Osteocyte (in vitro differentiated cells): ENCODE results near the gene A1BG. TPM values are rescaled to one million over a fixed set of nuclear protein-coding genes. Genes with fewer than 3 reads are reported as not detected.
A peak's percentile ranks its signal among the peaks of the same experiment; 100 is the strongest.
"Not testable (repeated sequence)": the region's sequence is repeated elsewhere in the genome, so short reads cannot be mapped to it uniquely, and the experiment has no call there.

Experiments
- DNase-seq: peaks from one replicate; pipeline ENCODE4 v3.0.0; 2021; ENCODE audit warnings: mixed read lengths; ENCODE audit not compliant: unreplicated experiment; ENCODE audit errors: extremely low spot score
- H3K27ac Mint-ChIP-seq: one replicate; pipeline ENCODE4 v1.8.0; 2021; ENCODE audit warnings: mild to moderate bottlenecking, mixed read lengths; ENCODE audit not compliant: unreplicated experiment
- H3K27me3 Mint-ChIP-seq: one replicate; pipeline ENCODE4 v1.8.0; 2021; ENCODE audit warnings: mixed read lengths; ENCODE audit not compliant: unreplicated experiment
- H3K36me3 Mint-ChIP-seq: one replicate; pipeline ENCODE4 v1.8.0; 2021; ENCODE audit warnings: mixed read lengths; ENCODE audit not compliant: unreplicated experiment
- H3K4me1 Mint-ChIP-seq: one replicate; pipeline ENCODE4 v1.8.0; 2021; ENCODE audit warnings: mixed read lengths; ENCODE audit not compliant: unreplicated experiment
- H3K4me3 Mint-ChIP-seq: one replicate; pipeline ENCODE4 v1.8.0; 2021; ENCODE audit warnings: mild to moderate bottlenecking, moderate library complexity, mixed read lengths; ENCODE audit not compliant: unreplicated experiment
- H3K9me3 Mint-ChIP-seq: one replicate; pipeline ENCODE4 v1.8.0; 2021; ENCODE audit warnings: mixed read lengths; ENCODE audit not compliant: unreplicated experiment
- total RNA-seq: library from RNA; stranded (reverse); gene quantifications from 2 replicates; pipeline ENCODE4 v1.2.1, GENCODE V29; 2021
- TF ChIP-seq, protein P1 (sequence below): fragments of 200-600 bp; sonication (generic); IDR thresholded peaks from 2 replicates; pipeline ENCODE4 v1.5.0; 2021; ENCODE audit warnings: antibody characterized with exemption, mild to moderate bottlenecking, moderate library complexity

A1BG gene
- total RNA-seq, 1 donor from 2014 or later, result 39.8 TPM

GRCh38 chr19:58380037-58380661 is 26.9 kb upstream of the A1BG start:
- H3K4me1 Mint-ChIP-seq, result peaks cover 22% of the 10 kb centered on the region
- DNase-seq, result no peak
- TF ChIP-seq, protein P1, sequence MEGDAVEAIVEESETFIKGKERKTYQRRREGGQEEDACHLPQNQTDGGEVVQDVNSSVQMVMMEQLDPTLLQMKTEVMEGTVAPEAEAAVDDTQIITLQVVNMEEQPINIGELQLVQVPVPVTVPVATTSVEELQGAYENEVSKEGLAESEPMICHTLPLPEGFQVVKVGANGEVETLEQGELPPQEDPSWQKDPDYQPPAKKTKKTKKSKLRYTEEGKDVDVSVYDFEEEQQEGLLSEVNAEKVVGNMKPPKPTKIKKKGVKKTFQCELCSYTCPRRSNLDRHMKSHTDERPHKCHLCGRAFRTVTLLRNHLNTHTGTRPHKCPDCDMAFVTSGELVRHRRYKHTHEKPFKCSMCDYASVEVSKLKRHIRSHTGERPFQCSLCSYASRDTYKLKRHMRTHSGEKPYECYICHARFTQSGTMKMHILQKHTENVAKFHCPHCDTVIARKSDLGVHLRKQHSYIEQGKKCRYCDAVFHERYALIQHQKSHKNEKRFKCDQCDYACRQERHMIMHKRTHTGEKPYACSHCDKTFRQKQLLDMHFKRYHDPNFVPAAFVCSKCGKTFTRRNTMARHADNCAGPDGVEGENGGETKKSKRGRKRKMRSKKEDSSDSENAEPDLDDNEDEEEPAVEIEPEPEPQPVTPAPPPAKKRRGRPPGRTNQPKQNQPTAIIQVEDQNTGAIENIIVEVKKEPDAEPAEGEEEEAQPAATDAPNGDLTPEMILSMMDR, result no peak
- peak overlapping the region; percentile 92 for H3K4me3 Mint-ChIP-seq
- H3K27ac Mint-ChIP-seq, result peak overlapping the region; percentile 91
- H3K27me3 Mint-ChIP-seq, result no peaks in the 10 kb centered on the region
- no peaks in the 10 kb centered on the region for H3K9me3 Mint-ChIP-seq
- H3K36me3 Mint-ChIP-seq, result no peaks in the 10 kb centered on the region

DNA sequence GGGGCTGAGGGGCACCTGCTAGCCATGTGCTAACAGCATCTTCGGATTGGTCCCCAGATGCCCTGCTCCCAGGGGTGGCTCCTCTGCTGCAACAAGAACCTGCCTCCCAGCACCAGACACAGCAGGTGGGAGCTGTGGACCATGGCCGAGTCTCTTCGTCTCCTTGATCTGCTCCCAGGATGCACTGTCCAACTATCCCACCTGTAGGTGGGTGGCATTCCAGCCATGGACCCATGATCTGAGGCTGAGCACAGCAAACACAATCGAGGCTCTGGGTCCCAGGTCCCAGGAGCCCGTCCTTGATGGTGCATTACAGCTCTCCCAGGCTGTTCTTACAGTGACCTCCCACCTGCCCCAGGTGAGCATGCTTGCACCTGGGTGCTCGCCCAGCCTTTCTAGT is 26.0 kb upstream of the A1BG start:
- no peaks in the 10 kb centered on the region for H3K36me3 Mint-ChIP-seq
- peak overlapping the region; percentile 92 for H3K4me3 Mint-ChIP-seq
- H3K27ac Mint-ChIP-seq, result no peak overlapping the region
- no peaks in the 10 kb centered on the region for H3K27me3 Mint-ChIP-seq
- H3K4me1 Mint-ChIP-seq, result peaks cover 22% of the 10 kb centered on the region
- TF ChIP-seq, protein P1, result no peak
- H3K9me3 Mint-ChIP-seq, result no peaks in the 10 kb centered on the region
- no peak for DNase-seq

- DNase-seq, H3K27ac Mint-ChIP-seq, H3K9me3 Mint-ChIP-seq, H3K27me3 Mint-ChIP-seq, H3K4me3 Mint-ChIP-seq, H3K36me3 Mint-ChIP-seq: not testable (repeated sequence)
- peaks cover 15% of the 10 kb centered on the region for H3K4me1 Mint-ChIP-seq
Measured at GRCh38 chr19:58376724-58377123, 23.4 kb upstream of the A1BG start.

DNA sequence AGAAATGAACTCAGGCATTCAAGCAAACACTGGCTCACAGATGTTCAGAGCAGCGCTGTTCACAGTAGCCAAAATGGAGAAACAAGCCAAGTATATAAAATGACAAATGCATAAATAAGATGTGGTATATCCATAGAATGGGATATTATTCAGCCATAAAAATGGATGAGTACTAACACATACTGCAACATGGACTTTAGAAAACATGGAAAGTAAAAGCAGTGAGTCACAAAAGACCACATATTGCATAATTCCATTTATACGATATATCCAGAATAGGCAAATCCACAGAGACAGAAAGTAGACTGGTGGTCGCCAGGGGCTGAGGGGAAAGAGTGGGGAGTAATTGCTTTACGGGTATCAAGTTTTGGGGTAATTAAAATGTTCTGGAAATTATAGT is 20.9 kb upstream of the A1BG start:
- Mint-ChIP-seq H3K36me3 (peaks cover 2% of the 10 kb centered on the region), H3K4me3 (no peak overlapping the region), H3K27ac (no peak overlapping the region), H3K9me3 (no peaks in the 10 kb centered on the region), H3K27me3 (no peaks in the 10 kb centered on the region), H3K4me1 (no peaks in the 10 kb centered on the region)
- TF ChIP-seq, protein P1, result no peak
- no peak for DNase-seq

GRCh38 chr19:58372311-58373133 is 19.2 kb upstream of the A1BG start:
- TF ChIP-seq, protein P1, result no peak
- no peak for DNase-seq
- no peaks in the 10 kb centered on the region for H3K27me3 Mint-ChIP-seq
- H3K9me3 Mint-ChIP-seq, result no peaks in the 10 kb centered on the region
- peaks cover 2% of the 10 kb centered on the region for H3K36me3 Mint-ChIP-seq
- no peak overlapping the region for H3K4me3 Mint-ChIP-seq
- no peaks in the 10 kb centered on the region for H3K4me1 Mint-ChIP-seq
- no peak overlapping the region for H3K27ac Mint-ChIP-seq
